Measurements from ENCODE around the gene FOS.

The FOS gene

DNA sequence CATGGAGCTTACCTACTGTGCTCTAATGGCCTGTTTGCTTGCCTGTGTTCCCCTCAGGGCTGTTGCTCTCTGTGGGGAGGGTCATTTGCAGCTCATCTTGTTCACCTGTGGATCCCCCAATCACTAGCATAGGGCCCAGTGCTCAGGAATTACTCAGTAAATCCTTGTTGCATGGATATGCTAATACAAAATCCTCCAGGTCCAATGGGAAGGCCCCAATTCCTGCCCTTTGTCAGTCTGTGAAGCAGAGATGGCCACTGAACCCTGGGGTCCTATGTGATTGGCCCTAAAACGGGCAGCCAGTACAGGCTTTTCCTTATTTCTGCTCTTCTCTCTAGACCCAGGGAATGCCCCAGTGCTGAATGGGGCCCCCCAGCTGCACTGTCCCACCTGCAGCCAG lies 44.1 kb downstream of the FOS start:
- no peak for DNase-seq

DNA sequence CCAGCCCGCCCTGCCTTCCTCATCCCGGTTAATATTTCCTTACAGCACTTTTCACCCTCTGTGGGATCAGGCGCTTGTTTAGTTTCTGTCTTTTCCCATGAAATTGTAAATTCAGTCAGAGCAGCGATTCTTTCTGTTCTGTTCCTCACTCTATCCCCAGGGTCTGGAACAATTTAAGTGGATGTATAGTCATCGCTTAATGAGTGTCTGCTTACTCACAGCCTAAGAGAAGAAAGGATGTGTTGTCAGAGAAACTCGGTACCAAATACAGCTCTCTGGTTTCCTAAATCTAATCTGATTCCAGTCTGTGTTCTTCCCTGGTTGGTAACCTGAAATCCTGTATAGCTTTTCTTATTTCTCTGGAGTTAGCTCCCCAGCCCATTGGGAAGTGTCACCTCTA lies 44.9 kb downstream of the FOS start:
- no peak for DNase-seq

DNA sequence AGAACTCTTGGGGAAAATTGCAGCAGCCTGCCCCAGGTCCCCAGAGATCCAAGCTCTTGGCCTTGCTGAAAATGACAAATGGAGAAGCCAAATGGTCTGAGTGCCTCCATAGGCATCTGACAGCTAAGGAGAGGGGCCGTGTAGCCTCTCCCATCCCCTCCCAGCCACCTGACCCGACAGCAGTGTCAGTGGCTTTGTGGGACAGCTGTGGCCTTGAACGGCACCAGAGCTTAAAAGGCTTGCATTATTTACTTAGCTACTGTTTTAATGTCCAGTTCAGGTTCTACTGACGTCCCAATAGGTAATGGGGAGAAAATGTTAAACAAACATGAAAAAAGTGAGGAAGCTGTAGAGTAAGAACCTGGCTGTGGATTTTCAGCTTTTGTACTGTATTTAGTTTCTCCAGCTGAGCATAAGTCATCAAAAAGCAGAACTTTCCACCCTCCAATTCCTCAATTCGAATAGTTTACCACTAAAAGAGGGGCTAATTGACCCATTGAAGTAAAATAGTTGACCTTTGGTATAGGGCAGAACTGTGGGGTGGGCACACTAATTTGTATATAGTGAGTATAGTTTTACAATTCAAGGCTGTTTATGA lies 50.0 kb downstream of the FOS start:
- no peak for DNase-seq

DNA sequence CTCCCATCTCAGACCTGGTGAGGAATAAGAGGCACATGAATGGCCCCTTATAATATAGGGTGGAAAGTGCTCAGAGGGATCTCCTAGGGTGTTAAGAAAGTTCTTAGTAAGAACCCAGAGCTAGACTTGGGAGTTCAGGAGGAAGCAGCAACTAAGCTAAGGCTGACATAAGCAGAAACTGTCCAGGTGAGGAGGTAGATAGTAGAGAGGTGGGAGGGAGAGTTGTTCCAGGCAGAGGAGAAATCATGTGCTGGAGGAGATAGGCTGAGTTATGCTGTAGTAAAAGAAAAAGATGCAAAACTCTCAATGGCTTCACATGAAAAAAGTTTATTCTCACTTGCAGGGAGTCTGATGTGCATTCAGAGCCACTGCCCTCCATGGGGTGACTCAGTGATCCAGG lies 50.7 kb downstream of the FOS start:
- DNase-seq, result no peak

DNA sequence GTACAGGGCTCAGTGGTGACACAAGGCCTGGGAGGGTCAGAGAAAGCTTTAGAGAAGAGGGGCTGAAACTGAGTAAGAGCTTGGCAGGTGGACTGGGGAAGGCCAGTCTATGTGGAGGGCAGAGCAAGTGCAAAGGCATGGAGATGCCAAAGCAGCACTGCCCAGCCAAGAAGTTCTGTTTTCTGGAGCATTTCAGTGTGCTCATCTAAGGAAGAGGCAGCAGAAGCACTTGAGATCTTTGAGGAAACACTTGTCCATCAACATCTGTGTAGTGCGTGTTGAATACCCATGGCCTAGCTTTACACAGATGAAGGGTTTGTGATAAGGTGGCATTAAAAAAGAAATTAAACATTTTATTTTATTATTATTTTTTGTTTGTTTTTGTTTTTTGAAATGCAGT lies 52.8 kb downstream of the FOS start:
- no peak for DNase-seq

All from 8988T (cell line).